A673 (cell line): Measurements from ENCODE around the gene LCN15. TPM values are rescaled to one million over a fixed set of nuclear protein-coding genes. Genes with fewer than 3 reads are reported as not detected.

Experiments
- BruUV-seq: library from RNA; stranded (reverse); fragments of 400-500 nt; replicated peaks from 2 replicates; lab custom pipeline; 2021; lab: Mats Ljungman, UMichigan
- CTCF ChIA-PET: fragments of 300-600 bp; sonication (Branson Sonifier 250); formaldehyde crosslinking; loops from one replicate; lab custom pipeline; 2022; ENCODE audit warnings: antibody characterized with exemption; lab: Charles Lee
- POLR2A ChIA-PET: fragments of 300-600 bp; sonication (Branson Sonifier 250); formaldehyde crosslinking; loops from one replicate; lab custom pipeline; 2022; ENCODE audit warnings: antibody characterized with exemption; ENCODE audit not compliant: low non-redundant PET; lab: Charles Lee
- DNase-seq: peaks from one replicate; pipeline ENCODE4 v3.0.0-alpha.2; 2015; ENCODE audit warnings: low spot score
- H3K27ac ChIP-seq: fragments of 200-600 bp; sonication (generic); 2 replicates; pipeline ENCODE4 v1.5.1; 2016; ENCODE audit warnings: mixed run types, low read depth, mild to moderate bottlenecking, mixed read lengths, antibody characterized with exemption, low read length; ENCODE audit not compliant: poor library complexity, severe bottlenecking
- H3K27me3 ChIP-seq: fragments of 200-600 bp; sonication (generic); replicated peaks from 2 replicates; pipeline ENCODE4 v1.6.1; 2017; ENCODE audit warnings: mixed run types, low read depth, mild to moderate bottlenecking, mixed read lengths, antibody characterized with exemption, low read length; ENCODE audit not compliant: insufficient read depth, poor library complexity
- H3K36me3 ChIP-seq: fragments of 200-600 bp; sonication (generic); 2 replicates; pipeline ENCODE4 v1.6.1; 2016; ENCODE audit warnings: mixed run types, mild to moderate bottlenecking, mixed read lengths, antibody characterized with exemption, low read length; ENCODE audit not compliant: insufficient read depth, poor library complexity, severe bottlenecking
- H3K4me1 ChIP-seq: fragments of 200-600 bp; sonication (generic); 2 replicates; pipeline ENCODE4 v1.6.1; 2017; ENCODE audit warnings: mixed run types, mild to moderate bottlenecking, mixed read lengths, antibody characterized with exemption, low read length; ENCODE audit not compliant: insufficient read depth, poor library complexity, severe bottlenecking
- H3K4me3 ChIP-seq: fragments of 200-600 bp; sonication (generic); 2 replicates; pipeline ENCODE4 v1.5.1; 2016; ENCODE audit warnings: low read depth, mixed run types, mild to moderate bottlenecking, mixed read lengths, low read length; ENCODE audit not compliant: poor library complexity, severe bottlenecking
- H3K9me3 ChIP-seq: fragments of 200-600 bp; sonication (generic); 2 replicates; pipeline ENCODE4 v1.6.1; 2016; ENCODE audit warnings: mixed run types, low read depth, mild to moderate bottlenecking, mixed read lengths, antibody characterized with exemption, low read length; ENCODE audit not compliant: poor library complexity, severe bottlenecking
- EZH2 ChIP-seq: fragments of 200-600 bp; sonication (generic); IDR thresholded peaks from 2 replicates; pipeline ENCODE4 v1.6.1; 2017; ENCODE audit warnings: borderline replicate concordance, low read depth, mild to moderate bottlenecking, mixed read lengths, antibody characterized with exemption, low read length; ENCODE audit not compliant: poor library complexity, severe bottlenecking
- intact Hi-C: fragments of 100-400 bp; cut with micrococcal nuclease; formaldehyde crosslinking; loops from one replicate; pipeline ENCODE4 v1.10.0; 2022; ENCODE audit not compliant: unreplicated experiment
- total RNA-seq: library from RNA; stranded (reverse); gene quantifications from 2 replicates; pipeline ENCODE4 v1.2.3, GENCODE V29; 2021
- TF ChIP-seq, protein P1 (sequence below): fragments of 300-800, 200-600 bp; sonication (generic); conservative IDR thresholded peaks from 2 replicates; pipeline ENCODE4 v1.5.1; 2017; ENCODE audit warnings: low read depth, mild to moderate bottlenecking, antibody characterized with exemption, low read length, moderate library complexity, mixed read lengths

LCN15 gene
- total RNA-seq, 1 experiment from 2014 or later: not detected

- no TSS peak for BruUV-seq
- intact Hi-C loops: no loop called here
- CTCF ChIA-PET: interaction anchor here (0.6 kb wide), 2 partner anchors 140 to 319 kb away, joined by 3 to 10 read pairs; no protein-coding TSS in a partner anchor
- peak overlapping the region; percentile 95 for H3K4me3 ChIP-seq
- no peak for TF ChIP-seq EZH2
- TF ChIP-seq, protein P1, sequence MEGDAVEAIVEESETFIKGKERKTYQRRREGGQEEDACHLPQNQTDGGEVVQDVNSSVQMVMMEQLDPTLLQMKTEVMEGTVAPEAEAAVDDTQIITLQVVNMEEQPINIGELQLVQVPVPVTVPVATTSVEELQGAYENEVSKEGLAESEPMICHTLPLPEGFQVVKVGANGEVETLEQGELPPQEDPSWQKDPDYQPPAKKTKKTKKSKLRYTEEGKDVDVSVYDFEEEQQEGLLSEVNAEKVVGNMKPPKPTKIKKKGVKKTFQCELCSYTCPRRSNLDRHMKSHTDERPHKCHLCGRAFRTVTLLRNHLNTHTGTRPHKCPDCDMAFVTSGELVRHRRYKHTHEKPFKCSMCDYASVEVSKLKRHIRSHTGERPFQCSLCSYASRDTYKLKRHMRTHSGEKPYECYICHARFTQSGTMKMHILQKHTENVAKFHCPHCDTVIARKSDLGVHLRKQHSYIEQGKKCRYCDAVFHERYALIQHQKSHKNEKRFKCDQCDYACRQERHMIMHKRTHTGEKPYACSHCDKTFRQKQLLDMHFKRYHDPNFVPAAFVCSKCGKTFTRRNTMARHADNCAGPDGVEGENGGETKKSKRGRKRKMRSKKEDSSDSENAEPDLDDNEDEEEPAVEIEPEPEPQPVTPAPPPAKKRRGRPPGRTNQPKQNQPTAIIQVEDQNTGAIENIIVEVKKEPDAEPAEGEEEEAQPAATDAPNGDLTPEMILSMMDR: peak; percentile 85
- H3K27ac ChIP-seq: peak overlapping the region; percentile 94
- peaks cover 37% of the 10 kb centered on the region for H3K36me3 ChIP-seq
- no peaks in the 10 kb centered on the region for H3K9me3 ChIP-seq
- peaks cover 20% of the 10 kb centered on the region for H3K4me1 ChIP-seq
- H3K27me3 ChIP-seq: no peaks in the 10 kb centered on the region
- POLR2A ChIA-PET: no interaction called here
- peak; percentile 92 for DNase-seq
Observed at GRCh38 chr9:136728080-136728547, 36.2 kb downstream of the LCN15 start.

GRCh38 chr9:136726631-136727191 lies 37.6 kb downstream of the LCN15 start:
- Histone ChIP-seq H3K27ac (peak overlapping the region; percentile 94), H3K4me1 (peaks cover 20% of the 10 kb centered on the region), H3K27me3 (no peaks in the 10 kb centered on the region), H3K9me3 (no peaks in the 10 kb centered on the region), H3K36me3 (peaks cover 47% of the 10 kb centered on the region), H3K4me3 (peak overlapping the region; percentile 95)
- no peak for TF ChIP-seq EZH2
- TF ChIP-seq, protein P1: peak; percentile 64
- peak; percentile 73 for DNase-seq
- CTCF ChIA-PET: no interaction called here
- no TSS peak for BruUV-seq
- intact Hi-C loops: no loop called here
- POLR2A ChIA-PET: no interaction called here

DNA sequence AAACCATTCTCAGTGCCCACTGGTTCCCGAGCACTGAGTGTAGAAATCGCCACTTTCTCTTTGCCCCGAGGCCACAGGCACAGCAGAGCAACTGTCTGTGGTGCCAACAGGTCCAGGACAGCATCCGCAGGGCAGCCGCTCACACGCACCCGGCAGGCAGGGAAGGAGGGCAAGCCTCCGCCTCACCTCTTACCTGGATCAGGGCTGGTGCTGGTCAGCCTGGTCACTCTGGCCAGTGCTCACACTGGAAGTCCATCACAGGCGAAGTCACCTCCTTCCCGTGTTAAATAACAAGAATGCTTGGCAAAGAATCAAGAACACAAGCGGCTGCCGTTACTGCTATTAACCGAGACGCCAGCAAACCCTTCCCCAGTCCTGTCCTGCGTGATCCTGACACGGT lies 38.2 kb downstream of the LCN15 start:
- BruUV-seq: no TSS peak
- Histone ChIP-seq H3K27ac (peak overlapping the region; percentile 94), H3K4me3 (peak overlapping the region; percentile 95)

More for the DNA sequence above, 38.2 kb downstream of the LCN15 start:
- H3K36me3 ChIP-seq: peaks cover 50% of the 10 kb centered on the region
- intact Hi-C loops: no loop called here
- no peaks in the 10 kb centered on the region for H3K27me3 ChIP-seq
- peaks cover 26% of the 10 kb centered on the region for H3K4me1 ChIP-seq
- POLR2A ChIA-PET: no interaction called here
- TF ChIP-seq, protein P1: no peak
- no peak for TF ChIP-seq EZH2
- CTCF ChIA-PET: no interaction called here
- H3K9me3 ChIP-seq: no peaks in the 10 kb centered on the region
- no peak for DNase-seq
